Colonic mucosa (tissue), 4 donors: ENCODE data around the gene DDR1. TPM values are rescaled to one million over a fixed set of nuclear protein-coding genes. Genes with fewer than 3 reads are reported as not detected.
A peak's percentile ranks its signal among the peaks of the same experiment; 100 is the strongest.

Experiments used
- DNase-seq: peaks from one replicate; pipeline ENCODE4 v3.0.0-alpha.2; 2020
- H3K27ac ChIP-seq: fragments of 200-600 bp; one replicate; pipeline ENCODE4 v1.8.0; 2021
- H3K27me3 ChIP-seq: fragments of 200-600 bp; one replicate; pipeline ENCODE4 v1.8.0; 2021
- H3K36me3 ChIP-seq: fragments of 200-600 bp; one replicate; pipeline ENCODE4 v1.8.0; 2021
- H3K4me1 ChIP-seq: fragments of 200-600 bp; one replicate; pipeline ENCODE4 v1.8.0; 2021; ENCODE audit warnings: mild to moderate bottlenecking
- H3K4me3 ChIP-seq: fragments of 200-600 bp; one replicate; pipeline ENCODE4 v1.8.0; 2021
- H3K9ac ChIP-seq, 2 donors: one replicate each; pipeline ENCODE4 v1.7.0; 2013; ENCODE audit warnings: control low read depth in 2 of 2, low read depth in 2 of 2, low read length in 2 of 2
- H3K9me3 ChIP-seq: fragments of 200-600 bp; one replicate; pipeline ENCODE4 v1.8.0; 2021
- intact Hi-C: fragments of 100-400 bp; cut with DNase I; formaldehyde crosslinking; loops from one replicate; pipeline ENCODE4 v1.14.1; 2022
- total RNA-seq, 2 donors: library from RNA; stranded (reverse); fragmentation: NEBNext Ultra II Directional in 1 of 2; extraction: Animal tissue kit (Norgen Biotek cat#: 25700) in 1 of 2; gene quantifications; one replicate each; pipeline ENCODE4 v1.2.1, GENCODE V29; 2021
- TF ChIP-seq, protein P1 (sequence below): fragments of 200-600 bp; IDR thresholded peaks from one replicate; pipeline ENCODE4 v1.8.0; 2022; ENCODE audit warnings: antibody characterized with exemption, mild to moderate bottlenecking
- donor health status: healthy.
- donor health status: DM: no; HTN: no; CAD: no.
- donor health status: DM: no; HTN: no; CAD: no.

DDR1 gene
- total RNA-seq, 2 donors from 2014 or later, result 261 to 267 TPM

DNA sequence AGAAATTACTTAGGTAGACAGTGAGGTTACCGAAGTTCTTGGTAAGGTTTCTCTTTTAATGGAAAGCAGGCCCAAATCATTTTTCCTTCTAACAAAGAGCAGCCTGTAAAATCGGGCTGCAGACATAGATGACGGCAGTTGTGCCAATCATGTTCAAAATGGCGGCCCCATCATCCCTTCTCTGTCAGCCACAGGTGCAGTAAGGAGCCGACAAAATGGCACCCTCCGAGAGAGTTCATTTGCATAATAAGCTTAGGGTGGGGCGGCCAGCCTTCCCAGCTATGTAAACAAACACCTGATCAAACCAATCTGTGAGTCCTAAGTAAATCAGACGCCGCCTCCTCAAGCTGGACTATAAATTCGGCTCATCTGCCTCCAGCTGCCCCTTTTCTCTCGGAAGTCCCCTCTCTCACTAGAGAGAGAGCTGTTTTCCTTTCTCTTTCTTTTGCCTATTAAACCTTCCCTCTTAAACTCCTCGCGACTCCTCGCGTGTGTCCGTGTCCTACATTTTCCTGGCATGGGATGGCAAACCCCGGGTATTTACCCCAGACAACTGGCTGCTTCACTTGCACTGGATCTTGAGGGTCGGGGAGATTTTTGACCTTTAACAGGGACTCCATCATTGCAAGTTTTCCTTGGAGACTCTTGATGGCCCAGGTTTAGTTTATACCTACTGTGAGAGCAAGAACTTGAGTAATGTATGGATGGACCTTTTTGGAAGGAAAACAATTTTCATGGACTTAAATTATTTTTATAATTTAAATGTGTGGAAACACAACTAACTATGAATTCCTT, 8.9 kb upstream of the DDR1 start:
- Histone ChIP-seq H3K9me3 (no peaks in the 10 kb centered on the region), H3K27ac (no peak overlapping the region), H3K36me3 (no peaks in the 10 kb centered on the region), H3K4me1 (peaks cover 4% of the 10 kb centered on the region), H3K27me3 (no peaks in the 10 kb centered on the region), H3K9ac (no peak overlapping the region), H3K4me3 (no peak overlapping the region)
- TF ChIP-seq, protein P1, sequence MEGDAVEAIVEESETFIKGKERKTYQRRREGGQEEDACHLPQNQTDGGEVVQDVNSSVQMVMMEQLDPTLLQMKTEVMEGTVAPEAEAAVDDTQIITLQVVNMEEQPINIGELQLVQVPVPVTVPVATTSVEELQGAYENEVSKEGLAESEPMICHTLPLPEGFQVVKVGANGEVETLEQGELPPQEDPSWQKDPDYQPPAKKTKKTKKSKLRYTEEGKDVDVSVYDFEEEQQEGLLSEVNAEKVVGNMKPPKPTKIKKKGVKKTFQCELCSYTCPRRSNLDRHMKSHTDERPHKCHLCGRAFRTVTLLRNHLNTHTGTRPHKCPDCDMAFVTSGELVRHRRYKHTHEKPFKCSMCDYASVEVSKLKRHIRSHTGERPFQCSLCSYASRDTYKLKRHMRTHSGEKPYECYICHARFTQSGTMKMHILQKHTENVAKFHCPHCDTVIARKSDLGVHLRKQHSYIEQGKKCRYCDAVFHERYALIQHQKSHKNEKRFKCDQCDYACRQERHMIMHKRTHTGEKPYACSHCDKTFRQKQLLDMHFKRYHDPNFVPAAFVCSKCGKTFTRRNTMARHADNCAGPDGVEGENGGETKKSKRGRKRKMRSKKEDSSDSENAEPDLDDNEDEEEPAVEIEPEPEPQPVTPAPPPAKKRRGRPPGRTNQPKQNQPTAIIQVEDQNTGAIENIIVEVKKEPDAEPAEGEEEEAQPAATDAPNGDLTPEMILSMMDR, result no peak
- DNase-seq, result no peak
- intact Hi-C loops, result loop anchor here (2.0 to 5.0 kb wide), 2 partner anchors 47 to 133 kb away; partner anchors contain the start of genes FLOT1 and IER3

GRCh38 chr6:30876039-30876730, 8.1 kb upstream of the DDR1 start:
- H3K36me3 ChIP-seq, result no peaks in the 10 kb centered on the region
- H3K27ac ChIP-seq, result no peak overlapping the region
- TF ChIP-seq, protein P1, result no peak
- H3K9ac ChIP-seq, result no peak overlapping the region
- H3K9me3 ChIP-seq, result no peaks in the 10 kb centered on the region
- intact Hi-C loops, result loop anchor here (2.0 to 5.0 kb wide), 2 partner anchors 47 to 134 kb away; partner anchors contain the start of genes FLOT1 and IER3
- H3K4me3 ChIP-seq, result no peak overlapping the region
- DNase-seq, result no peak
- H3K4me1 ChIP-seq, result peaks cover 4% of the 10 kb centered on the region
- H3K27me3 ChIP-seq, result no peaks in the 10 kb centered on the region

DNA sequence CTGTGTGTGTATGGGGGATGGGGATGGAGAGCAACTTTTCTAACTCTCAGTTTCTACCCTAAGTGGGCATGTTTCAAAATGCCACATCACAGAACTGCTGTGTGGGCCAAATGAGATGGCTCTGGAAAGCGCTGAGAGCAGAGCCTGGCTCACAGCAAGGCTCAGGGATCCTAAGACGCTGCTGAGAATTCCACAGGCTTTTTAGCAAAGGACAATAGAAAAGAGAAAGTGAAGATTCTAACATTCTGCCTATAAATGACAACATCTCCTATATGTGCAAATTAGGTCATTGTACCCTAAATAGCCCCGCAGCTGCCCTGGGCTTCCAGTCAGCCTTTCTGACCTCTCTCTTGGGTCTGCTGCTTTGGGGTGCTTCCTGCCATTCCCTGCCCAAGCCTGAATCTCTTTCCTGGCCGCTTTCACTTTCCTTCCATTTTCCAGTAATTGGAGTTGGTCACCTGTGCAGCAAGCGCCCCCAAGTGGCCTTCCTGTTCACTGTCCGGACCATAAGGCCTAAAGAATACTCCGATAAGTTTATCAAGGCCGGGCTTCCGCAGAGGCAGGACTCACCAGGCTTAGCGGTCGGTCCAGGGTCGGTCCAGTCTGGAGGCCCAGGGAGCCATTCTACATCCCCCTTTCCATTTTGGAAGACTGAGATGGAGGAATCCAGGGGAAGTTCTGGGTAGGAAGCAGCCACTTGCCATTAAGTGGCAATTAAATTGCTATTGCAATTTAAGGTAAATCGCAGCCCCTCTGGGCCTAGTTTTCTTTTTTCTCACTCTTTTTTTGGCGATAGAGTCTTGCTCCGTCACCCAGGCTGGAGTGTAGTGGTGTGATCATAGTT, 6.7 kb upstream of the DDR1 start:
- no peaks in the 10 kb centered on the region for H3K27me3 ChIP-seq
- H3K9ac ChIP-seq, result peak overlapping the region; percentile 50 to 79
- peak; percentile 94 for DNase-seq
- intact Hi-C loops, result loop anchor here (2.0 to 5.0 kb wide), 2 partner anchors 49 to 135 kb away; partner anchors contain the start of genes FLOT1 and IER3
- H3K27ac ChIP-seq, result peak overlapping the region; percentile 71
- TF ChIP-seq, protein P1, result peak; percentile 73
- peaks cover 7% of the 10 kb centered on the region for H3K4me1 ChIP-seq
- H3K9me3 ChIP-seq, result no peaks in the 10 kb centered on the region
- H3K36me3 ChIP-seq, result no peaks in the 10 kb centered on the region
- peak overlapping the region; percentile 10 for H3K4me3 ChIP-seq

DNA sequence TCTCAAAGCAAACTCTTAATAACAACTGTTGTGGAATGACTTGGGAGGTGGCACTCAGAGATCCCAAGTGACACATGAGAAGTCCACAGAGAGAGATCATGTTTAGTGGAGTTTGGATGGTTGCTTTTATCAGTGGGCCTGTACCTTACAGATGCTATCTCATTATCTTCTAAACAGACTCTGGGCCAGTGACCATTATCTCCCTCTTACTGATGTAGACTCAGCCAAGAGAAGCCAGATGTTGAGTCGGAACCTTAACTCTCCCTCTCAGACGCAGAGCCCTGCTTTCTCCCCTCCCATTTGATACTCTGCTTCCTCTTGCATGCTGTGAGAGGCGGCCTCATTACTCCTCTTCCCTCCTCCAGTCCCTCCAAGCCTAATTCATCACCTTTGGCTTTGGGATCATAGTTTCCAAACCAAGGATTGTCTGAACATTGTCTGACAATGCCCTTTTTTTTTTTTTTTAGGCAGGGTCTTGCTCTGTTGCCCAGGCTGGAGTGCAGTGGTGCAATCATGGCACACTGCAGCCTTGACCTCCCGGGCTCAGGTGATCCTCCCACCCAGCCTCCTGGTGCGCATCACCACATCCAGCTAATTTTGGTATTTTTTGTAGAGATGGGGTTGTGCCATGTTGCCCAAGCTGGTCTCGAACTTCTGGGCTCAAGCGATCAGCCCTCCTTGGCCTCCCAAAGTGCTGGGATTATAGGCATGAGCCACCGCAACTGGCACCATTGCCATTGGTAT, 4.5 kb upstream of the DDR1 start:
- peaks cover 7% of the 10 kb centered on the region for H3K4me1 ChIP-seq
- H3K9me3 ChIP-seq, result no peaks in the 10 kb centered on the region
- H3K4me3 ChIP-seq, result no peak overlapping the region
- TF ChIP-seq, protein P1, result no peak
- DNase-seq, result no peak
- no peak overlapping the region for H3K9ac ChIP-seq
- H3K36me3 ChIP-seq, result no peaks in the 10 kb centered on the region
- H3K27ac ChIP-seq, result no peak overlapping the region
- H3K27me3 ChIP-seq, result no peaks in the 10 kb centered on the region
- intact Hi-C loops, result loop anchor here (5.0 kb wide), 1 partner anchor 138 kb away; the partner anchor contains the start of genes FLOT1 and IER3
